NT2/D1 (cell line): ENCODE results near the gene PRDM10.

Experiments used
- YY1 ChIP-seq: IDR thresholded peaks from 2 replicates; pipeline ENCODE4 v1.6.1; 2011; ENCODE audit not compliant: insufficient read length, insufficient read depth
- ZNF274 ChIP-seq: IDR thresholded peaks from 2 replicates; pipeline ENCODE4 v1.6.1; 2011; ENCODE audit warnings: mild to moderate bottlenecking, low read depth, low read length

DNA sequence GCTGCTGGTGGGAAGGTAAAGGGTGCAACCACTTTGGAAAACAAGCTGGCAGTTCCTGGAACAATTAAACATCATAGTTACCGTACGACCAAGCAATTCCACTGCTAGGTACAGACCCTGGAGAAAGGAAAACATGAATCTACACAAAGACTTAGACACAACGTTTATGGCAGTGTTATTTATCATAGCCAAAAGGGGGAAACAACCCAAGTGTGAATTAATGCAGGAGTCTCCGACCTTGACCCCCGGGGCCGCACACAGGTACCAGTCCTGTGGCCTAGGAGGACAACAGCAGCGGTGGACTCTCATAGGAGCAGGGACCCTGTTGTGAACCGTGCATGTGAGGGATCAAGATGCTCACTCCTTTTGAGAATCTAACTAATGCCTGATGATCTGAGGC lies 22.5 kb downstream of the PRDM10 start:
- TF ChIP-seq YY1 (no peak), ZNF274 (no peak)
